Vagina (tissue), 2 donors: ENCODE results near the gene SPEG.

ENCODE experiments used
- CTCF ChIP-seq, 3 experiments: fragments of 450-650 bp in 2 of 3; fragments of 200-600 bp in 1 of 3; sonication (generic) in 1 of 3; IDR thresholded peaks; one replicate each; pipeline ENCODE4 v1.5.1; 2017 to 2019; ENCODE audit warnings: antibody characterized with exemption in 3 of 3, mild to moderate bottlenecking in 2 of 3, moderate library complexity in 2 of 3
- POLR2A ChIP-seq, 2 donors: fragments of 450-650 bp; IDR thresholded peaks; one replicate each; pipeline ENCODE4 v1.6.1; 2017; ENCODE audit warnings: antibody characterized with exemption in 2 of 2, mild to moderate bottlenecking in 2 of 2, moderate library complexity in 2 of 2

- TF ChIP-seq CTCF (IDR thresholded peaks at IDR 0.05), result no peak
- no peak for TF ChIP-seq POLR2A (IDR thresholded peaks at IDR 0.05)
Observed at GRCh38 chr2:219488844-219489194, 54.2 kb downstream of the SPEG start.
